HCT116 (cell line): ENCODE results near the gene OSTF1. TPM values are rescaled to one million over a fixed set of nuclear protein-coding genes. Genes with fewer than 3 reads are reported as not detected.
A peak's percentile ranks its signal among the peaks of the same experiment; 100 is the strongest.

Experiments used
- ATAC-seq: fragments of 200-7000 bp; cut with Tn5 transposase; 2 replicates; pipeline ENCODE4 v1.9.1; 2020; ENCODE audit warnings: mild to moderate bottlenecking, moderate library complexity
- BruUV-seq: library from RNA; stranded (reverse); fragments of 400-500 nt; replicated peaks from 2 replicates; lab custom pipeline; 2021; lab: Mats Ljungman, UMichigan
- CTCF ChIA-PET: fragments of 300-600 bp; sonication (Branson Sonifier 250); formaldehyde crosslinking; loops from one replicate; lab custom pipeline; 2021; ENCODE audit warnings: antibody characterized with exemption; lab: Charles Lee
- POLR2A ChIA-PET: fragments of 300-600, 350-600 bp; sonication (Branson Sonifier 250); formaldehyde crosslinking; loops from one replicate; lab custom pipeline; 2021; ENCODE audit warnings: antibody characterized with exemption; lab: Charles Lee
- RAD21 ChIA-PET, 2 experiments: fragments of 300-600 bp; sonication (Branson Sonifier 250); formaldehyde crosslinking; loops; one replicate each; lab custom pipeline; 2023; ENCODE audit warnings: low total read pairs in 2 of 2; ENCODE audit not compliant: uncharacterized antibody in 2 of 2, unreplicated experiment in 2 of 2, low non-redundant PET in 1 of 2; lab: Charles Lee
- DNase-seq: peaks from one replicate; pipeline ENCODE4 v3.0.0-alpha.2; 2010; ENCODE audit warnings: low read depth, low spot score
- H2AFZ ChIP-seq: fragments of 200-600 bp; shearing (Covaris generic), sonication (generic); 2 replicates; pipeline ENCODE4 v1.6.1; 2017; ENCODE audit warnings: low read depth, mixed run types, mixed read lengths, antibody characterized with exemption, low read length; ENCODE audit not compliant: poor library complexity, severe bottlenecking
- H3K27ac ChIP-seq: 2 replicates; pipeline ENCODE4 v1.5.1; 2012; ENCODE audit warnings: low read depth, low read length
- H3K27me3 ChIP-seq: fragments of 200-600 bp; sonication (generic); 2 replicates; pipeline ENCODE4 v1.6.1; 2016; ENCODE audit warnings: mixed run types, low read length, mixed read lengths; ENCODE audit not compliant: insufficient read depth
- H3K36me3 ChIP-seq, 2 experiments: fragments of 200-500 bp in 1 of 2; fragments of 200-600 bp in 1 of 2; sonication (Bioruptor generic) in 1 of 2; sonication (generic) in 1 of 2; 2 replicates each; pipeline versions ENCODE4 v1.5.1 to v1.6.1; 2014 to 2016; ENCODE audit warnings: low read length in 2 of 2, inconsistent platforms in 1 of 2, mixed read lengths in 1 of 2, mixed run types in 1 of 2; ENCODE audit not compliant: insufficient read depth in 2 of 2, control insufficient read depth in 1 of 2
- H3K4me1 ChIP-seq, 2 experiments: fragments of 200-600 bp in 1 of 2; sonication (generic) in 1 of 2; 2 replicates each; pipeline versions ENCODE4 v1.5.1 to v1.6.1; 2012 to 2017; ENCODE audit warnings: low read length in 2 of 2, inconsistent platforms in 1 of 2, mild to moderate bottlenecking in 1 of 2, mixed read lengths in 1 of 2, mixed run types in 1 of 2, moderate library complexity in 1 of 2; ENCODE audit not compliant: insufficient read depth in 2 of 2, control insufficient read depth in 1 of 2
- H3K4me2 ChIP-seq: fragments of 200-600 bp; sonication (generic); 2 replicates; pipeline ENCODE4 v1.6.1; 2017; ENCODE audit warnings: mixed run types, low read length, mixed read lengths
- H3K4me3 ChIP-seq, 2 experiments: fragments of 200-600 bp in 1 of 2; sonication (generic) in 1 of 2; replicated peaks in 1 of 2; 2 replicates each; pipeline ENCODE4 v1.5.1; 2011 to 2016; ENCODE audit warnings: low read length in 2 of 2, control low read depth in 1 of 2, low read depth in 1 of 2, mild to moderate bottlenecking in 1 of 2, mixed read lengths in 1 of 2, mixed run types in 1 of 2
- H3K79me2 ChIP-seq: fragments of 200-600 bp; sonication (generic); 2 replicates; pipeline ENCODE4 v1.6.1; 2017; ENCODE audit warnings: mild to moderate bottlenecking, mixed run types, low read length, moderate library complexity, mixed read lengths; ENCODE audit not compliant: insufficient read depth
- H3K9ac ChIP-seq: fragments of 200-600 bp; sonication (generic); 2 replicates; pipeline ENCODE4 v1.6.1; 2016; ENCODE audit warnings: low read length, mixed read lengths
- H3K9me2 ChIP-seq: fragments of 200-600 bp; sonication (generic), shearing (Covaris generic); 2 replicates; pipeline ENCODE4 v1.6.1; 2017; ENCODE audit warnings: mixed run types, mild to moderate bottlenecking, moderate library complexity; ENCODE audit not compliant: insufficient read depth
- H3K9me3 ChIP-seq, 2 experiments: fragments of 200-500 bp in 1 of 2; fragments of 200-600 bp in 1 of 2; sonication (Bioruptor generic) in 1 of 2; sonication (generic) in 1 of 2; 2 replicates each; pipeline ENCODE4 v1.6.1; 2014 to 2017; ENCODE audit warnings: low read length in 2 of 2, mixed read lengths in 2 of 2, inconsistent platforms in 1 of 2, low read depth in 1 of 2, mild to moderate bottlenecking in 1 of 2, mixed run types in 1 of 2, moderate library complexity in 1 of 2; ENCODE audit not compliant: control insufficient read depth in 1 of 2, insufficient read depth in 1 of 2
- H4K20me1 ChIP-seq: fragments of 200-600 bp; sonication (generic), shearing (Covaris generic); 2 replicates; pipeline ENCODE4 v1.6.1; 2017; ENCODE audit warnings: mixed run types, mild to moderate bottlenecking, moderate library complexity; ENCODE audit not compliant: insufficient read depth
- ATF3 ChIP-seq: IDR thresholded peaks from 2 replicates; pipeline ENCODE4 v1.6.1; 2012
- CTCF ChIP-seq, 3 experiments: fragments of 200-600 bp in 1 of 3; sonication (generic) in 1 of 3; IDR thresholded peaks in 2 of 3; conservative IDR thresholded peaks in 1 of 3; 2 replicates each; pipeline ENCODE4 v1.5.1; 2012 to 2017; ENCODE audit warnings: low read depth in 2 of 3, low read length in 2 of 3, antibody characterized with exemption in 1 of 3, borderline replicate concordance in 1 of 3, control low read depth in 1 of 3, mild to moderate bottlenecking in 1 of 3, mixed read lengths in 1 of 3, mixed run types in 1 of 3, moderate library complexity in 1 of 3; ENCODE audit not compliant: insufficient read depth in 1 of 3
- ELF1 ChIP-seq: IDR thresholded peaks from 2 replicates; pipeline ENCODE4 v1.6.1; 2012; ENCODE audit warnings: low read depth, borderline replicate concordance
- EZH2 ChIP-seq: fragments of 200-600 bp; sonication (generic); IDR thresholded peaks from 2 replicates; pipeline ENCODE4 v1.6.1; 2017; ENCODE audit warnings: antibody characterized with exemption, mixed run types
- FOSL1 ChIP-seq: IDR thresholded peaks from 2 replicates; pipeline ENCODE4 v1.6.1; 2012; ENCODE audit warnings: low read depth
- JUND ChIP-seq: IDR thresholded peaks from 2 replicates; pipeline ENCODE4 v1.6.1; 2012
- MAX ChIP-seq: IDR thresholded peaks from 2 replicates; pipeline ENCODE4 v1.6.1; 2012
- RAD21 ChIP-seq: IDR thresholded peaks from 2 replicates; pipeline ENCODE4 v1.6.1; 2012; ENCODE audit warnings: low read depth, mild to moderate bottlenecking
- REST ChIP-seq: IDR thresholded peaks from 2 replicates; pipeline ENCODE4 v1.6.1; 2012; ENCODE audit warnings: low read depth
- SIN3A ChIP-seq: IDR thresholded peaks from 2 replicates; pipeline ENCODE4 v1.6.1; 2012; ENCODE audit warnings: low read depth
- SRF ChIP-seq: IDR thresholded peaks from 2 replicates; pipeline ENCODE4 v1.6.1; 2012; ENCODE audit warnings: low read depth
- TCF7L2 ChIP-seq: IDR thresholded peaks from 2 replicates; pipeline ENCODE4 v1.7.0; 2011; ENCODE audit warnings: borderline replicate concordance, inconsistent platforms; ENCODE audit not compliant: insufficient read depth, insufficient read length; ENCODE audit errors: extremely low read depth
- YY1 ChIP-seq: IDR thresholded peaks from 2 replicates; pipeline ENCODE4 v1.6.1; 2011; ENCODE audit warnings: low read length, low read depth, moderate library complexity, mild to moderate bottlenecking; ENCODE audit not compliant: insufficient replicate concordance; ENCODE audit errors: extremely low read depth
- ZBTB33 ChIP-seq: IDR thresholded peaks from 2 replicates; pipeline ENCODE4 v1.6.1; 2011; ENCODE audit warnings: mild to moderate bottlenecking, low read length, moderate library complexity; ENCODE audit not compliant: insufficient replicate concordance; ENCODE audit errors: extremely low read depth
- ZFX ChIP-seq: fragments of 450-650 bp; IDR thresholded peaks from 2 replicates; pipeline ENCODE4 v1.6.1; 2017
- intact Hi-C: fragments of 100-400 bp; cut with micrococcal nuclease; formaldehyde crosslinking; loops from 2 replicates; pipeline ENCODE4 v1.10.0; 2022
- total RNA-seq: library from RNA; stranded (reverse); gene quantifications from one replicate; pipeline ENCODE4 v1.2.1, GENCODE V29; 2021; ENCODE audit not compliant: unreplicated experiment

The OSTF1 gene
- total RNA-seq, 1 experiment from 2014 or later: 20.7 TPM

GRCh38 chr9:75089373-75089766, 1.1 kb downstream of the OSTF1 start:
- Histone ChIP-seq H4K20me1 (no peaks in the 10 kb centered on the region), H3K9me3 (no peaks in the 10 kb centered on the region), H3K4me1 (peaks cover 12 to 19% of the 10 kb centered on the region in 2 experiments; a peak in 3 of 4 replicates), H3K9ac (peak overlapping the region; percentile 68), H3K27ac (peak overlapping the region; percentile 79; the same call in 1 of the 2 replicates), H3K4me2 (peak overlapping the region; percentile 91), H3K79me2 (peaks cover 11% of the 10 kb centered on the region; the same call in 1 of the 2 replicates), H3K4me3 (peak overlapping the region; percentile 78 to 86), H3K36me3 (no peaks in the 10 kb centered on the region), H2AFZ (peak overlapping the region; percentile 86), H3K9me2 (no peaks in the 10 kb centered on the region), H3K27me3 (no peaks in the 10 kb centered on the region)
- TF ChIP-seq TCF7L2 (no peak), JUND (no peak), MAX (no peak), FOSL1 (no peak), RAD21 (no peak), ELF1 (no peak), SRF (no peak), REST (no peak), EZH2 (no peak), ZBTB33 (no peak), ATF3 (no peak), CTCF (IDR thresholded peaks at IDR 0.05 in 2 of 3, conservative IDR thresholded peaks at IDR 0.05 in 1 of 3; ENCODE audit: borderline replicate concordance in 1 of 3, insufficient read depth in 1 of 3, low read depth in 2 of 3, low read length in 2 of 3) (no peak), SIN3A (no peak), ZFX (no peak), YY1 (no peak)
- ChIA-PET CTCF (no interaction called here), RAD21 (no interaction called here), POLR2A (no interaction called here)
- TSS peak; percentile 40 for BruUV-seq
- no peak for ATAC-seq
- DNase-seq: no peak
- intact Hi-C loops: loop anchor here (5.0 kb wide), 1 partner anchor 137 kb away; the partner anchor contains the start of gene C9orf40
